Peyer's patch (tissue), 4 donors: Measurements from ENCODE around the gene ALG9. TPM values are rescaled to one million over a fixed set of nuclear protein-coding genes. Genes with fewer than 3 reads are reported as not detected.

ENCODE experiments used
- DNase-seq, 3 donors: peaks; one replicate each; pipeline ENCODE4 v3.0.0-alpha.2; 2017 to 2019
- H3K27ac ChIP-seq, 4 donors: fragments of 200-600 bp; sonication (generic); one replicate each; pipeline ENCODE4 v1.5.1; 2016 to 2019
- H3K27me3 ChIP-seq, 2 donors: fragments of 200-600 bp; sonication (generic); one replicate each; pipeline ENCODE4 v1.5.1; 2019
- H3K36me3 ChIP-seq, 3 donors: fragments of 200-600 bp; sonication (generic); one replicate each; pipeline ENCODE4 v1.5.1; 2016 to 2019
- H3K4me1 ChIP-seq, 4 donors: fragments of 200-600 bp; sonication (generic); one replicate each; pipeline ENCODE4 v1.5.1; 2016 to 2019
- H3K4me3 ChIP-seq, 4 donors: fragments of 200-600 bp; sonication (generic); 1 replicate in 3 of 4; 2 replicates in 1 of 4; pipeline ENCODE4 v1.5.1; 2016 to 2019; ENCODE audit warnings: mild to moderate bottlenecking in 1 of 4
- H3K9me3 ChIP-seq, 4 donors: fragments of 200-600 bp; sonication (generic); one replicate each; pipeline ENCODE4 v1.5.1; 2016 to 2019; ENCODE audit warnings: mild to moderate bottlenecking in 1 of 4
- POLR2A ChIP-seq, 2 donors: fragments of 450-650 bp; IDR thresholded peaks; one replicate each; pipeline ENCODE4 v1.5.1; 2017; ENCODE audit warnings: antibody characterized with exemption in 2 of 2, mild to moderate bottlenecking in 2 of 2, moderate library complexity in 2 of 2
- total RNA-seq, 4 donors: library from RNA; depleted of rRNA; stranded (reverse); fragments of >200 nt; gene quantifications; one replicate each; pipeline ENCODE4 v1.1.0, GENCODE V29; 2016
- TF ChIP-seq, protein P1 (sequence below), 6 experiments: fragments of 450-650 bp in 4 of 6; fragments of 200-600 bp in 2 of 6; sonication (generic) in 1 of 6; IDR thresholded peaks; one replicate each; pipeline ENCODE4 v1.5.1; 2017 to 2019; ENCODE audit warnings: antibody characterized with exemption in 6 of 6, mild to moderate bottlenecking in 3 of 6, moderate library complexity in 1 of 6

Gene ALG9
- total RNA-seq, 4 donors from 2014 or later, result 14.0 to 32.4 (median 31.7) TPM

DNA sequence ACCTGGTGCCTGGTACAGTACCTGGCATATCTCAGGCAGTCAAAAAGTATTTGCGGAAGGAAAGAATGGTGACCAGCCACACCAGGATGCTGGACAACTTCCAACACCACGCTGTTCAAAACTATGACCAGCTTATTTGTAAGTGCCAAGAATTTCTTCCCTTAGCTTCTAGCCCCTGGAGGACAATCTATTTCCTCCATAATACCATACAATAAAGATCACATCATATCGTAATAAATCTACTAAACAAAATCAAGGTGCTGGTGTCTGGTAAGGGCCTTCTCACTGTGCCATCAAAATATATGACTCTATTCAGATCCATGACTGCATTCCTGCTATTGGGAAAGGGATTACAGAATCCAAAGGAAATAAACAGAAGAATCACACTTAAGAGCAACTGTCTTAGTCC lies 51.5 kb downstream of the ALG9 start:
- Histone ChIP-seq H3K4me3 (no peak overlapping the region), H3K36me3 (no peaks in the 10 kb centered on the region), H3K27me3 (no peaks in the 10 kb centered on the region), H3K9me3 (no peaks in the 10 kb centered on the region), H3K27ac (peak overlapping the region in 2 of 4 donors; percentile 37 to 50), H3K4me1 (peaks cover 0 to 10% (median 0%) of the 10 kb centered on the region in 4 donors)
- TF ChIP-seq, protein P1, sequence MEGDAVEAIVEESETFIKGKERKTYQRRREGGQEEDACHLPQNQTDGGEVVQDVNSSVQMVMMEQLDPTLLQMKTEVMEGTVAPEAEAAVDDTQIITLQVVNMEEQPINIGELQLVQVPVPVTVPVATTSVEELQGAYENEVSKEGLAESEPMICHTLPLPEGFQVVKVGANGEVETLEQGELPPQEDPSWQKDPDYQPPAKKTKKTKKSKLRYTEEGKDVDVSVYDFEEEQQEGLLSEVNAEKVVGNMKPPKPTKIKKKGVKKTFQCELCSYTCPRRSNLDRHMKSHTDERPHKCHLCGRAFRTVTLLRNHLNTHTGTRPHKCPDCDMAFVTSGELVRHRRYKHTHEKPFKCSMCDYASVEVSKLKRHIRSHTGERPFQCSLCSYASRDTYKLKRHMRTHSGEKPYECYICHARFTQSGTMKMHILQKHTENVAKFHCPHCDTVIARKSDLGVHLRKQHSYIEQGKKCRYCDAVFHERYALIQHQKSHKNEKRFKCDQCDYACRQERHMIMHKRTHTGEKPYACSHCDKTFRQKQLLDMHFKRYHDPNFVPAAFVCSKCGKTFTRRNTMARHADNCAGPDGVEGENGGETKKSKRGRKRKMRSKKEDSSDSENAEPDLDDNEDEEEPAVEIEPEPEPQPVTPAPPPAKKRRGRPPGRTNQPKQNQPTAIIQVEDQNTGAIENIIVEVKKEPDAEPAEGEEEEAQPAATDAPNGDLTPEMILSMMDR (IDR thresholded peaks at IDR 0.05), result no peak
- TF ChIP-seq POLR2A (IDR thresholded peaks at IDR 0.05), result no peak
- no peak for DNase-seq

GRCh38 chr11:111819161-111819828 lies 52.1 kb downstream of the ALG9 start:
- H3K4me3 ChIP-seq, result no peak overlapping the region

DNA sequence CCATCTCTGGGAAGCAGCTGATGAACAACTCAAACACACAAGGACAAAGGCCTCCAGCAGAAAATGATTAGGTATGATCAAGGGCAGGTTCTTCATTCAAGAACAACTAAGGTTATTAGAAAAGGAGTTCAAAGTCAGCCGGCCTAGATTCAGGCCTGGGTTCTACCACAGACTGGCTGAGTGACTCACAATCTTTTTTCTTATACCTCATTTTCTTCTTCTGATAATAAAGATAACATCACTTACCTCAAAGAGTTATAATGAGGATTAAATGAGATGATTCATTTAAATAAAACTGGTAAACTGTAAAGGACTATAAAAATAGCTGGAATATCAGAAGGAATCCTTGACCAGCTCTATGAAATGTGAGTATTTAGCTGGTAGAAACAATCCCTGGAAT lies 55.9 kb downstream of the ALG9 start:
- Histone ChIP-seq H3K27ac (no peak overlapping the region), H3K9me3 (no peaks in the 10 kb centered on the region), H3K27me3 (no peaks in the 10 kb centered on the region), H3K36me3 (no peaks in the 10 kb centered on the region), H3K4me3 (no peak overlapping the region), H3K4me1 (peaks cover 0 to 9% (median 0%) of the 10 kb centered on the region in 4 donors)
- TF ChIP-seq, protein P1 (IDR thresholded peaks at IDR 0.05), result no peak
- TF ChIP-seq POLR2A (IDR thresholded peaks at IDR 0.05), result no peak
- DNase-seq, result no peak

More at GRCh38 chr11:111819161-111819828, 52.1 kb downstream of the ALG9 start:
- no peak for DNase-seq
- Histone ChIP-seq H3K27me3 (no peaks in the 10 kb centered on the region), H3K36me3 (no peaks in the 10 kb centered on the region), H3K9me3 (no peaks in the 10 kb centered on the region), H3K27ac (peak overlapping the region in 2 of 4 donors; percentile 37 to 50), H3K4me1 (peaks cover 0 to 10% (median 0%) of the 10 kb centered on the region in 4 donors)
- TF ChIP-seq POLR2A (IDR thresholded peaks at IDR 0.05), result no peak
- TF ChIP-seq, protein P1 (IDR thresholded peaks at IDR 0.05), result no peak

DNA sequence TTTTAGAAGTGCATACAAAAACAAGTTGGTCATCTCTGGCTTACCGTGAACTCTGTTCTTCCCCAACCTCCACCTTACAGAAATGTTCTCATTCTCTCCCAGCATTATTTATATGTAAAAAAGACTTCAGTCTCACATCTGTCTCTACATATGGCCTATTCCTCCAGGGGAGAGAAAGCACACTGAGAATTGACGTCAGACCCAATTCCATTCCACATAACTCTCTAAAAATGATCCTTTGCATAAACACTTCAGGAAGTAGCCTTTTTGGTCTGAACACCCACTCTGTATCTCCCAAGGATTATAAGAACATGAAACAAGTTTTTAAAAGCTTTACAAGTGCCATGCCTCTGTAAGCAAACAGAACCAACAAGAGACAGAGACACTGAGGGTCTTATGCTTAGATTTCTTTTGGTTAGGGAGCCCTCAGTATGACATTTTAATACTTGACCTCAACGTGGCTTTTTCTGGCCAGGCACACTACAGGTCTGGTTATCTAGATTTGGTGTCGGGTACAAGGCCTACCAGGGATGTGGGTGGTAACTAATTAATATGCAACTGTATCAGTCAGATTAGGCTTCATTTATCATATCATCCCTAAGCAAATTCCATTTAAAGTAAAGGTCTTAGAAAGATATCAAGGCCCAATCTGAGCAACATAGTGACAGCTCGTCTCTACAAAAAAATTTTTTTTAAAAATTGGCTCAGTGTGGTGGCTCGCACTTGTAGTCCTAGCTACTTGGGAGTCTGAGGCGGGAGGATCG lies 56.6 kb downstream of the ALG9 start:
- Histone ChIP-seq H3K36me3 (no peaks in the 10 kb centered on the region), H3K9me3 (no peaks in the 10 kb centered on the region), H3K27ac (peak overlapping the region in 2 of 4 donors; percentile 6 to 23), H3K27me3 (no peaks in the 10 kb centered on the region), H3K4me1 (peaks cover 0 to 2% (median 0%) of the 10 kb centered on the region in 4 donors), H3K4me3 (no peak overlapping the region)
- no peak for DNase-seq
- TF ChIP-seq, protein P1 (IDR thresholded peaks at IDR 0.05), result no peak
- TF ChIP-seq POLR2A (IDR thresholded peaks at IDR 0.05), result no peak

- H3K27me3 ChIP-seq, result no peaks in the 10 kb centered on the region
- H3K27ac ChIP-seq, result peak overlapping the region in 1 of 4 donors; percentile 23
- TF ChIP-seq POLR2A (IDR thresholded peaks at IDR 0.05), result no peak
- TF ChIP-seq, protein P1 (IDR thresholded peaks at IDR 0.05), result no peak
- peaks cover 0 to 5% (median 0%) of the 10 kb centered on the region in 3 donors for H3K36me3 ChIP-seq
- no peaks in the 10 kb centered on the region for H3K9me3 ChIP-seq
- DNase-seq, result no peak
- H3K4me1 ChIP-seq, result no peaks in the 10 kb centered on the region
- no peak overlapping the region for H3K4me3 ChIP-seq
Measured at GRCh38 chr11:111814106-111814505, 57.3 kb downstream of the ALG9 start.
